ENCODE measurements around the gene ARHGAP35. TPM values are rescaled to one million over a fixed set of nuclear protein-coding genes. Genes with fewer than 3 reads are reported as not detected.
"Not testable (repeated sequence)": the region's sequence is repeated elsewhere in the genome, so short reads cannot be mapped to it uniquely, and the experiment has no call there.

ARHGAP35 gene
- total and polyA plus RNA-seq, 10 of the 15 experiments (the other 5 are each of a cell fraction or from before 2014, with no cell fraction given) = 0.85 to 29.9 (median 11.5) TPM

- ATAC-seq; DNase-seq (ENCODE audit: low read depth, low spot score); H3K27me3 ChIP-seq (replicated peaks in 1 of 2; ENCODE audit: control insufficient read depth in 2 of 2, insufficient read depth in 2 of 2, low read length in 1 of 2); in situ Hi-C loops (cut with MboI); H4K20me1 ChIP-seq (ENCODE audit: control insufficient read depth, insufficient read depth); H3K9me3 ChIP-seq (replicated peaks; ENCODE audit: control insufficient read depth, insufficient read depth, low read length); H3K79me2 ChIP-seq (ENCODE audit: control insufficient read depth, insufficient read depth, low read length); FAIRE-seq; H3K36me3 ChIP-seq (ENCODE audit: control insufficient read depth in 2 of 2, insufficient read depth in 2 of 2, low read length in 1 of 2); H3K9ac ChIP-seq (ENCODE audit: control insufficient read depth, insufficient read depth, low read length); BruUV-seq (replicated peaks); H3K4me3 ChIP-seq: not testable (repeated sequence)
- Histone ChIP-seq H3K27ac (ENCODE audit: control insufficient read depth, insufficient read depth) (peak overlapping the region; percentile 51), H3K4me2 (ENCODE audit: control insufficient read depth, insufficient read depth) (0 out of 2 replicates have a peak overlapping the region, but pooled peaks have one; percentile 71), H3K4me1 (ENCODE audit: control insufficient read depth, insufficient read depth, low read length) (peaks cover 27% of the 10 kb centered on the region), H2AFZ (ENCODE audit: control insufficient read depth, low read depth, low read length) (peak overlapping the region; percentile 86)
- SMC1A ChIA-PET (ENCODE audit: uncharacterized antibody, unreplicated experiment) = interaction anchor here (0.7 to 2.3 kb wide), 6 partner anchors 18 to 64 kb away, joined by 3 to 7 read pairs (median 5); no protein-coding TSS in a partner anchor
- RAD21 ChIA-PET (ENCODE audit: unreplicated experiment) = interaction anchor here (1.4 to 2.6 kb wide), 5 partner anchors 18 to 64 kb away, joined by 3 to 14 read pairs (median 6); partner anchors contain the start of gene SLC1A5
- POLR2A ChIA-PET = interaction anchor here (1.0 to 2.2 kb wide), 2 partner anchors 34 to 104 kb away, joined by 4 to 10 read pairs; partner anchors contain the start of gene SLC1A5
- CTCF ChIA-PET = interaction anchor here (0.5 to 3.4 kb wide), 12 partner anchors 12 to 285 kb away, joined by 3 to 9 read pairs (median 4); no protein-coding TSS in a partner anchor
- 95% methylated on average over 4 of the region's 4 CpGs for WGBS (ENCODE audit: insufficient coverage, insufficient replicate concordance, low lambda C conversion rate, missing lambda C conversion rate)
- intact Hi-C loops (cut with micrococcal nuclease; ENCODE audit: unreplicated experiment) = loop anchor here (5.0 kb wide), 1 partner anchor 35 kb away; the partner anchor contains the start of gene SLC1A5
Measured at GRCh38 chr19:46822410-46822787, 38.4 kb upstream of the ARHGAP35 start.

DNA sequence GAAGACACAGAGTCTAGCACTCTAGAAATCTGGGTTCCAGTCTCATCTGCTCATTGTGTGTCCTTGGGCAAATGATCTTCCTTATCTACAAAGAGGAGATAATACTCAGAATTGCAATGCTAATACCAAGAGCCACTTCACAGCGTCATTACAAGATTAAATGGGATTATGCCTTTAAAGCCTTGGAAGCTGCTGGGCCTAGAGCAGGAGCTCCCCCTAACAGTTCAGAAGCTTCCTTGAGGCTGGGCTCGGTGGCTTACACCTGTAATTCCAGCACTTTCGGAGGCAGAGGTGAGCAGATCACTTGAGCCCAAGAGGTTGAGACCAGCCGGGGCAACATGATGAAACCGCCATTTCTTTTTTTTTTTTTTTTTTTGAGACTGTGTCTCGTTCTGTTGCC is 37.7 kb upstream of the ARHGAP35 start:
- no peak overlapping the region for H3K4me3 ChIP-seq
- no peaks in the 10 kb centered on the region for H3K27me3 ChIP-seq (replicated peaks in 1 of 2; ENCODE audit: control insufficient read depth in 2 of 2, insufficient read depth in 2 of 2, low read length in 1 of 2)
- no peak for DNase-seq (ENCODE audit: low read depth, low spot score)
- no peaks in the 10 kb centered on the region for H3K36me3 ChIP-seq (ENCODE audit: control insufficient read depth in 2 of 2, insufficient read depth in 2 of 2, low read length in 1 of 2)
- no peaks in the 10 kb centered on the region; the same call in 2 of the 3 replicates for H3K9me3 ChIP-seq (replicated peaks; ENCODE audit: control insufficient read depth, insufficient read depth, low read length)
- WGBS (ENCODE audit: insufficient coverage, insufficient replicate concordance, low lambda C conversion rate, missing lambda C conversion rate) = 99% methylated on average over 4 of the region's 6 CpGs
- no peak for TF ChIP-seq TARDBP (IDR thresholded peaks at IDR 0.05; ENCODE audit: borderline replicate concordance)
- no peak for TF ChIP-seq SP1 (IDR thresholded peaks at IDR 0.05; ENCODE audit: low read depth, low read length)
- TF ChIP-seq NKRF (conservative IDR thresholded peaks at IDR 0.05) = no peak
- TF ChIP-seq HDAC2 (IDR thresholded peaks at IDR 0.05) = no peak
- TF ChIP-seq USF1 (IDR thresholded peaks at IDR 0.05; ENCODE audit: borderline replicate concordance, extremely low read length, insufficient read depth, low read depth, low read length) = no peak
- TF ChIP-seq ZNF24 (IDR thresholded peaks at IDR 0.05) = no peak
- TF ChIP-seq SUZ12 (IDR thresholded peaks at IDR 0.05; ENCODE audit: unreplicated experiment) = no peak
- no peak for TF ChIP-seq TBL1XR1 (IDR thresholded peaks at IDR 0.05; ENCODE audit: low read depth, low read length)
- no peak for TF ChIP-seq BCL3 (IDR thresholded peaks at IDR 0.05; ENCODE audit: borderline replicate concordance, insufficient read depth, low read depth, low read length, poor library complexity, severe bottlenecking)
- no peak for TF ChIP-seq POLR2A (IDR thresholded peaks at IDR 0.05; ENCODE audit: low read depth, low read length)
- no peak for TF ChIP-seq ASH2L (IDR thresholded peaks at IDR 0.05; ENCODE audit: borderline replicate concordance, low read depth)
- TF ChIP-seq MEF2B (IDR thresholded peaks at IDR 0.05; ENCODE audit: partially characterized antibody, poor library complexity, severe bottlenecking) = no peak
- RAD21 ChIA-PET (ENCODE audit: unreplicated experiment) = interaction anchor here (0.7 to 2.6 kb wide), 5 partner anchors 18 to 564 kb away, joined by 3 to 14 read pairs (median 6); no protein-coding TSS in a partner anchor
- no peak for FAIRE-seq
- no peak overlapping the region for H3K27ac ChIP-seq (ENCODE audit: control insufficient read depth, insufficient read depth)
- H3K4me1 ChIP-seq (ENCODE audit: control insufficient read depth, insufficient read depth, low read length) = peaks cover 27% of the 10 kb centered on the region
- in situ Hi-C loops (cut with MboI) = no loop called here
- no peaks in the 10 kb centered on the region for H4K20me1 ChIP-seq (ENCODE audit: control insufficient read depth, insufficient read depth)
- CTCF ChIA-PET = interaction anchor here (0.7 to 3.4 kb wide), 9 partner anchors 38 to 119 kb away, joined by 4 to 27 read pairs (median 9); no protein-coding TSS in a partner anchor
- no peaks in the 10 kb centered on the region for H3K79me2 ChIP-seq (ENCODE audit: control insufficient read depth, insufficient read depth, low read length)
- POLR2A ChIA-PET = interaction anchor here (0.7 to 2.8 kb wide), 5 partner anchors 17 to 183 kb away, joined by 3 to 13 read pairs (median 4); partner anchors contain the start of gene SLC1A5
- H3K9ac ChIP-seq (ENCODE audit: control insufficient read depth, insufficient read depth, low read length) = no peak overlapping the region
- SMC1A ChIA-PET (ENCODE audit: uncharacterized antibody, unreplicated experiment) = interaction anchor here (0.9 to 2.3 kb wide), 5 partner anchors 18 to 69 kb away, joined by 3 to 8 read pairs (median 4); partner anchors contain the start of gene SLC1A5
- ATAC-seq = no peak
- H3K4me2 ChIP-seq (ENCODE audit: control insufficient read depth, insufficient read depth) = no peak overlapping the region
- intact Hi-C loops (cut with micrococcal nuclease; ENCODE audit: unreplicated experiment) = loop anchor here (5.0 kb wide), 1 partner anchor 36 kb away; the partner anchor contains the start of gene SLC1A5
- BruUV-seq (replicated peaks) = no TSS peak
- no peak overlapping the region for H2AFZ ChIP-seq (ENCODE audit: control insufficient read depth, low read depth, low read length)

All from GM12878 (cell line).